Middle frontal gyrus (tissue), 1 donor: Measurements from ENCODE around the gene CHRNA7.

Source experiments
- DNase-seq: peaks from one replicate; pipeline ENCODE4 v3.0.0-alpha.2; 2015; ENCODE audit warnings: low spot score; ENCODE audit errors: extremely low spot score

CHRNA7 gene

DNA sequence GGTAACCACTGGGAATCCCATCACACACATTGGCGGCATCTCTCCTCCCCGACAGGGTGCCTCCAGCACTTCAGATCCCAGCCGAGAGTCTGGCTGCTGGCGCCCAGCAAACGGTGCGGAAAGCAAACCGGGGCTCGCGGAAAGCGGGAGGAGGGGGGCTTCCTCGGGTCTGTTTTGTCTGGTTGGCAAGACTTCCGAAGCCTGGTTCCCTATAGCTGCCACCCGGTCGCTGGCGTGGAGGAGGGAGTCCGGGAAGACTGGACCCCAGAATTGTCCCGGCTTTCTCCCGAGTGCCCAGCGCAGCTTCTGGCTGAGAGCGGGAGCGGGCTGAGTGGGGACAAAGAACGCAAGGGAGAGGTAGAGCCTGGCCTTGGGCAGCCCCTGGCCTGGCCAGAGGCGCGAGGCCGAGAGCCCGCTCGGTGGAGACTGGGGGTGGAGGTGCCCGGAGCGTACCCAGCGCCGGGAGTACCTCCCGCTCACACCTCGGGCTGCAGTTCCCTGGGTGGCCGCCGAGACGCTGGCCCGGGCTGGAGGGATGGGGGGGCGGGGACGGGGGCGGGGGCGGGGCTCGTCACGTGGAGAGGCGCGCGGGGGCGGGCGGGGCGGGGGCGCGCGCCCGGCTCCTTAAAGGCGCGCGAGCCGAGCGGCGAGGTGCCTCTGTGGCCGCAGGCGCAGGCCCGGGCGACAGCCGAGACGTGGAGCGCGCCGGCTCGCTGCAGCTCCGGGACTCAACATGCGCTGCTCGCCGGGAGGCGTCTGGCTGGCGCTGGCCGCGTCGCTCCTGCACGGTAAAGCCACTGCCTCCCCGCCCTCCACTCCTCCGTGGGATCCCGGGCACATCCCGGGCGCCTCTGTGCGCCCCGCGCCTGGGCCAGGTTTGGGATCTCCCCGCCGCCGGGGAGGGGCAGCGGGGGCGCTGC is at the start of gene CHRNA7:
TSS of gene CHRNA7 (plus strand) at position 654 of the 920 bp plus-strand sequence. CDS start at position 734, 80 bp downstream.
- no peak for DNase-seq

DNA sequence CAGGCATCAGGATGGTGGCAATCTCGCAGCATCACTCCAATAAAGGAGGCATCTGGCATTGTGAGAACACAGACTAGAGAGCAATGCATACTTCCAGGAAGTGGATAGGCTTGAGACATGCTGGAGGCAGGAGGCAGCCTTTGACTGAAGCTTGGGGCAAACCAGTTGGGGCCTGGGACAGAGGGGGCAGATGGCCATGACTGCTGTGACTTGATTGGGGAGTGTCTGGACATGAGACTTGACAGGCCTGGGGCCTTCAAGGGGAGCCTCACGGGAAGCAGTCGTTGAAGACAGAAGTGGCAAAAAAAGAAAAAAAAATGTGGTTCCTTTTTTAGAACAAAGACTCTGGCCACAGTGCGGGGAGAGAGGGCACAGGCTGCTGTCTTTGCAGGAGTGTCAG is 44.7 kb upstream of the CHRNA7 start:
- no peak for DNase-seq

DNA sequence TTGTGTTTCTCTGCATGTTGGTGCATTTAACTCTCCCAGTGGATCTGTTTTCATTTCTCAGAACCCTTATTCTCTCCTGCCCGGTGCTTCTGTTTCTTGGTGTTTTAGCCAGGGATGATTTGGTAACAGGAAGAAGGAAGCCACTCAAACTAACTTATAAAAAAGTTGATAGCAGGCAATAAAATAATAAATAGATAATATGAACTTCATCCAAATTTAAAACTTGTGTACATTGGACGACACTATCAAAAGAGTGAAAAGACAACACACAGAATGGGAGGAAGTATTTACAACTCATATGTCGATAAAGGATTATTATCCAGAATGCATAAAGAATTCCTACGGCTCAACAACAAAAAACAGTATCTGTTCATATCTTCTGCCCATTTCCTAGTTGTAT is 37.3 kb upstream of the CHRNA7 start:
- DNase-seq = no peak

DNA sequence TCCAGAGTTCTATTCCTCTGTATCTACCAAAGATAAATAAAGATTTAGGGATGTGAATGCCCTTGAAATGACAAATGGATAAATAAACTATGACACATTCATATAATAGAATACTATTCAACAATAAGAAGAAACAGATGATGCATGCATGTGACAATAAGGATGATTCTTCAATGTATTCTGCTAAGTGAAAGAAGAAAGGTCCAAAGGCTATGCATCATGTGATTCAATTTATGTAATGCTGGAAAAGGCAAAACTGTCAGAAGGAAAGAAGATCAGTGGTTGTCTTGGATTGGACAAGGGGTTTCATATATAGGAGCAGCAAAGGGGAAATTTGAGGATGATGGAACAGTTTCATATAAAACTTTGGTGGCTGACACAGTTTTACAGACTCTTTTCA is 32.6 kb upstream of the CHRNA7 start:
- DNase-seq = no peak

DNA sequence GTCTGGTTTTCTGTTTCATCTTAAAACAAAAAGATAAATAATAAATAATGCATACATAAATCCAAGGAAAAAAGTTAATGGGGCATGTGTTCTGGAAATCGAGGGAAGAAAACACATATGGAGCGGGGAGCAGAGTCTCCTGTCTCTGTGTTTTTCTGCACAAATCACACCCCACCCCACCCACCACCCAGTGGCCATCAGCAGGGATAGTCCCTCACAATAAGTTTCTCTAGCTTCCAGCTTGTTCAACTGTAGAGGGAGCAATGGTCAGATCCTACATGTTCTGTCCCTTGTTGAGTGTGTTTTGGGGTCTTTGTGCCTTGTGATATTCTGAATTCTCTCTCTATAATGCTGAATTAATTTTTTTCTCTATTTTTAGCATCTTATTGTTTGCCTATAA is 26.8 kb upstream of the CHRNA7 start:
- no peak for DNase-seq

DNA sequence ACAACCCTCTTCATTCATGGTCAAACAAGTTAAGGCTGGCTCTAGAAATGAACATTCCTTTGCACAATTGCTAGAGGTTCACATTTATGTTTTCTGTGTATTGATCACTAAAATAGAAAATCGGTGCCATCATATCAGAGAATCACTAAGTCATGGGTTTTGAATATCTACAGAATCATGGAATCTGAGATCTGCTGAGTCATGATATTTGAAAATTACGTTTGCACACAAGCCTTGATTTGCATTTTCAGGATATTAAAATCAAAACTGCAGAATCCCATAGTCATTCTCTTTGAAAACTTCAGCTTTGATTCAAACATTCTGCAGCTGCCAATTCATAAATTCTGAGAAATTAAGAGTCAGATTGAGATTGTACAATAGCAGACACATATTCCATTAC is 26.1 kb upstream of the CHRNA7 start:
- DNase-seq = no peak

DNA sequence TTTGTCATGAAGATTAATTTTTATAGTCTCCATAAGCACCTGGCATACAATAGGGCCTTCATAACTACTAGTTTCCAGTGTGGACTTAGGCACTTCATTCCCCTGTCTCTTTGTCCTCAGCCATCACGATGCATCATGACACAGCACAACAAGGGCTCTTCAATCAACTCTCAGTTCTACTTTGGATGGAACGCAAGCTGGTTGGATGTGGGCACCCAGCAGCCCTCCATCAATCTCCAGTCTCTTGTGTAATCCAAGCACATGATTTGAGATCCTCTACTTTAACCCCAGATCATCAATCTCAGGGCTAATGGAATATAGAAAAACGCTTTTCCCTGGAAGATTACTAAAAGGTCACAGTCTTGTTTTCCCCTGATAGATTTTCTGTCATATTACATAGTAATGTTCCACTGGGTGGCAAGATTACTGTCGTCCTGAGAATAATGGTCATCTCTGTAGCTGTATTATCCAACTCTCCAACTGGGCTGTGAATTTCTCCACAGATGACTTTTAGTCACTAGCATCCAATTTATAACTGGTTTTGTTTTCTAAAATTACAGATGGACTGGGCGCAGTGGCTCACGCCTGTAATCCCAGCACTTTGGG is 22.9 kb upstream of the CHRNA7 start:
- no peak for DNase-seq

DNA sequence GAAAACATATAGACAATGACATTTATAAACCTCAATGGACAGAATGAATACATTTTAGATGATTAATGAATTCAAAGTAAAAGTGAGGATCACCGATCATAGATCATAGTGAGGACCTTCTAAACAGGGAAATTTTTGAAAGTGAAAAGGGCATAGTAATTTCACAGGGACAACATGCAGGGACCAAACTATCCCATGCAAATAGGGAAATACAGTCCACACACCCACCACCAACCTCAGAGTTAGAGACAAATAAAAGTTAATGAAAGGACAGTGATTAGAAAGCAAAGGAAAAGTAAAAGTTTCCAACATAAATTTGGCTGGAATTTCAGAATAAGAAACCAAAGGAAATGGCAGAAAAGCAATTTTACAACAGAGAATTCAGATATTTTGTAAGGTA is 15.4 kb upstream of the CHRNA7 start:
- no peak for DNase-seq

DNA sequence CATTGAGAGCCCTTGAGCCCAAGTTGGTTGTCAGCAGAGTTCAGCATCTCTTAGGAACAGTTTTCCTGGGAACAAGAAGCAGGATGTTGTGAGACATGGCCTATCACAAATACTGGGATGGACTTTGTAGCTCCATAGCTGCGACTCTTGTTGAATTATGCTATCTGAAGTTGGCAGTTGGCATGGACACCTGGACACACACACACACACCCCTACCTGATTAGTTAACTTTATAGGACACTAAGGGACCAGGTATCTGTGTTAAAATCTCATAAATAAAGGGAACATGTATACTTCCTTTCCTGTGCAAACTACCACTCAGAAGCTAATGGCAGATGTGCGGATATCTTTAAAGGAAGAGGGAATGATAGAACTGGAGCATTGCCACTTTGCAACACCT is 10.2 kb upstream of the CHRNA7 start:
- DNase-seq = no peak

DNA sequence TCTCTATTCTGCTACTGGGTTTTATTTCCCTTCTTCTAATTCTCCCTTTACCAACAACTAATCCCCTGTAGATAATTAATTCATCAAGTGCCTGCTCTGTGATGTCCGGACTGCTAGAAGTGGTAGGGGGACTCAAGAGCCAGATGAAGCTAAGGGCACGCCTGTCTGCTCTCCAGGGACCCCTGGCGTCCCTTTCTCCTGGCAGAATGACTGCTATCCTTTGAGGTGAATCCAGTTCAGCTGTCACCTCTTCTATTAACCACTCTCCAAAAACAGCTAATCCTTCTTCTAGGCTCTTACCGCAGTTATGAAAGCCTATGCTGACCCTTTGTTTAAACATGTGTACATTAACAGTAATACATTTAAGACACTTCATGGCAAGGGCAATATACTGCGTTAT is 1.4 kb upstream of the CHRNA7 start:
- DNase-seq = no peak

DNA sequence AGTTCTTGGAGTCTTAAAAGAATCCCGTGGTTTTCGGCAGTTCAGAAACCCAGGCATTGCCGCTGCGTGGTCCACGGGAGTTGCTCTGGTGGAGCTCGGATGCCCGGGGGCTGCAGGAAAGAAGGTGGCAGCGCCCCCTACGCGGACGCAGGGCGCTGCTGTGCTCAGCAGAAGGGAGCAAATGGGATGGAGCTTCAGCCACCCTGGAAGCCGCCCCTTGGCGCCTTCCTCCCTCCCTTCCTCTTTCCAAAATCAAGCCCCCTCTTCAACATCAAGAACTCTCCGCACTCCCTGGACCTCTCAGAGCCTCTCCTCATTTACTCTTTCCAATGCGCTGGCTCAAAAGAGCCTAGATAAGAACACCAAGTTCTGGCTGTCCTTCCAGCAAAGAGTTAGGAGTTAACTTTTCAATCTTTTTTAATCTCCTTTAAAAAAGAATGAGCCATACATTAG is 880 bp upstream of the CHRNA7 start:
- DNase-seq = no peak

DNA sequence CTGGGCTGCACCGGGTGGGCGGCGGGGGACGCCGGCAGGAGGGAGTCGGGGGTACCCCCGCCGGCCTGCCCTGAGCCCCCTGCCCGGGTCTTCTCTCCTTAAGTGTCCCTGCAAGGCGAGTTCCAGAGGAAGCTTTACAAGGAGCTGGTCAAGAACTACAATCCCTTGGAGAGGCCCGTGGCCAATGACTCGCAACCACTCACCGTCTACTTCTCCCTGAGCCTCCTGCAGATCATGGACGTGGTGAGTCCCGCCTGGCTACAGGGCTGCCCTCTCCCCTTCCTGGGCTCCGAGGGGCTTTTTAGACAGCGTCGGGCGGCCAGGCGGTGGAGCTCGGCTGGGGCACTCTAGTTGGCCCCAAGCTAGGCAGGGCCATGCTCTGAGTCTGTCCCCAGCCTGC is 480 bp downstream of the CHRNA7 start:
- DNase-seq = no peak

DNA sequence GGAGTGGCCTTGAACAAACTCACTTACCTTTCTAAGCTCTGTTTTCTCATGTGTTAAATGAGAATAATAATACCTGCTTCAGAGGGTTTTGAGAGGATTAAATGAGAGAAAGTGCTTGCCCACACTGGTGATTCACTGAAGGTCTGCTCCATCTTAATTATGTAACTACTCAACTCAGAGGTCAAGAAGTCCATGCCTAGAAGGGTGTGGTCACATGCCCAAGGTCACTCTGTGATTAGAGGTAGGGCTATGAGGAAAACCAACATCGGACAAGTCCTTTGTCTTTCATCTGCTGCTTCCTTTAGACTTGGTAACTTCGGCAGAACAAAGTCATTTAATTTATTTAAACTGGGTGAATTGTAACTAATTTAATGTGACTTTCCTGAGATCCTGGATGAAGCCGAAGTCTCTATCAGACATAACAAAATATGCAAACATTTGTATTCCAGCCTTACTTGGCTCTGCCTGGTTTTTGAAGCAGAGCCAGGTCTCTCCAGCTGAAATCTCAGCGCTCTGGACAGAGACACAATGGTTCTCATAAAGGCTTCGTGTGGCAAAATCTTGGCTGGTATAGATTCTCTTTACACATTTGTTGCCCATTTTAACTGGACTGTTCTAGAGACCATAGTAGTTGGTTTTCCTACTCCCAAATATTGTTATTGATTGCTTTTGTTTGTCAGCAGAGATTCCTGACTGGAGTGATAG is 3.0 kb downstream of the CHRNA7 start:
- DNase-seq = no peak

DNA sequence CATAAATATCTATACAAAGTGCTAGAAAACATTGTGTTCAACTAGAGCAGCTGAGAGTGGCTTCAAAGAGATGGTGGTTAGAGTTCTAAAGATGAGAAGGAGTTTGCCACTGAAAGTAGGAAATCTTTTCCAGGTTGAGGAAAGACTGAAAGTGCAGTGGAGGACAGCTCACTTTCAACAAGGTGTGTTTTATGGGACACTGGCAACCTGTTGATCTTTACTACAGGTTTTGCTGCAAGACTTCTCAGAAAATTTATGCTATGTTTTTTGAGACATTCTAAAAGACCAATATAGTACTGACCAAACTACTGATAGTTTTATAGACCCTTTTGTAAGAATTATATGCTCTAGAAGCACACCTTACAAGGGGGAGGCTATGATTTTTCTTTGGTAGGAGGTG is 3.8 kb downstream of the CHRNA7 start:
- DNase-seq = no peak

DNA sequence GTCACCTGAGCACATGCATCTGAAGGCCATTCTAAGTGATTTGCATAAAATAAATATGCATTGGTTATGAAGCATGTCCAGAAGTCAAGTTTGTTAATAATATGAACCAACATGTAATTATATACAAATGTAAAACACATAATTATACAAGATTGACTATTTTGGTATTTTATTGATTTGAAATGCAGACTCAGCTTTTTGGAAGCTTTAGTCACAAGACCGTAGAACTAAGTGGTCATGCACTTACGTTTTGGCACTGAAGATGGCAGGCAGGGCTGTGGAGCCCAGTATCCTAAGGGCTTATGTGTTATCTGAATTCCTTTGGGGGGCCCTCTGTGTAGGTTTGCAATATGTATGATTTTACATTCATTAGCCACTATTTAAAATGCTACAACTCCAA is 5.0 kb downstream of the CHRNA7 start:
- no peak for DNase-seq

DNA sequence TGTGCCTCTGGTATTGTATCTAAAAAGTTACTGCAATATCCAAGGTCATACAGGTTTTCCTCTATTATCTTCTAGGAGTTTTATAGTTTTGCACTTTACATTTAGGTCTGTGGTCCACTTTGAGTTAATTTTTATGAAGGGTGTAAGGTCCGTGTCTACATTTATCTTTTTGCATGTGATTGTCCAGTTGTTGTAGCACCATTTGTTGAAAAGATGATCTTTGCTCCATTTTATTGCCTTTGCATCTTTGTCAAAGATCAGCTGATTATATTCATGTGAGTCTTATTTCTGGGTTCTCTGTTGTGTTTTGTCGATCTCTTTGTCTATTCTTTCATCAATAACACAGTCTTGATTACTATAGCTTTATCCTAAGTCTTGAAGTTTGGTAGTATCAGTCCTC is 6.7 kb downstream of the CHRNA7 start:
- DNase-seq = no peak

DNA sequence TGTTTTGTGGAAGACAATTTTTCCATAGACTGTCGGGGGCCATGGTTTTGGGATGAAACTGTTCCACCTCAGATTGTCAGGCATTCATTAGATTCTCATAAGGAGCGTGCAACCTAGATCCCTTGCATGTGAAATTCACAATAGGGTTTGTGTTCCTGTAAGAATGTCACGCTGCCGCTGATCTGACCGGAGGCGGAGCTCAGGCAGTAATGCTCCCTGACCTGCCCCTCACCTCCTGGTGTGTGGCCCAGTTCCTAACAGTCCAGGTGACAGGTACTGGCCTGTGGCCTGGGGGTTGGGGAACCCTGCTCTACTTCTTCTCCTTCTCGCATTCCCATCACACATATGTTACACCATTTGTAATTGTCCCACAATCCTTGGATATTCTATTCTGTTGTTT is 11.0 kb downstream of the CHRNA7 start:
- DNase-seq = no peak

DNA sequence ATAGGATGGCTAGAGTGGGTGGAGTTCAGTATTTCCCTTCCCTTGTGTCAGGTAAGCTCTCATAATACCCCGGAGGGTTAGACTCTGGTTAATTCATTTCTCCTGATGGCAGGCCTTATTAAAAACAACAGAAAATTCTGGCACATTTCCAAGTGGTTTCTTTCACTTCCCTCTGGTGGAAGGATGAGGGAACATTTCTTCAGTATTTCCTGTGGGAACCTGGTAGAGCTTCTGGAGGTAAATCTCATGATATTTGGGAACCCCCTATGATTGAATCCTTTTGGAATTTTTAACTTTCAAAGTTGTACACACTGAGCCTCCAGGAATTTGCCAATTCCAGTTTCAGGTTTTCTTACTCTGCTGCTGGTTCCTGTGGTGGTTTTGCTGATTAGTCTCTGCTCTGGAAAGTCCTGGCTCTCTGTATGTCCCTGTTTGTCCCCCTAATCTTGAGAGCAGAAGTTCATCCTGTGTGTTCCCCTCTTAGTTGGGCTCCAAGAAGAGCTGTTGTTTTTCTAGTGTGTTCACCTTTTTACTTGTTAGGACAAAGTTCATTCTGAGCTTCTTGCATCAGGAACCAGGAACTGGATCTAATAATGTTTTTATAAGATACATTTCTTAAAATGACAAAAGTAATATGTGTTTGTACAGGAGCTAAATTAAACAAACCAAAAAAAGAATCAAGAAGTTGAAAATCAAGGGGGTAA is 12.1 kb downstream of the CHRNA7 start:
- no peak for DNase-seq

DNA sequence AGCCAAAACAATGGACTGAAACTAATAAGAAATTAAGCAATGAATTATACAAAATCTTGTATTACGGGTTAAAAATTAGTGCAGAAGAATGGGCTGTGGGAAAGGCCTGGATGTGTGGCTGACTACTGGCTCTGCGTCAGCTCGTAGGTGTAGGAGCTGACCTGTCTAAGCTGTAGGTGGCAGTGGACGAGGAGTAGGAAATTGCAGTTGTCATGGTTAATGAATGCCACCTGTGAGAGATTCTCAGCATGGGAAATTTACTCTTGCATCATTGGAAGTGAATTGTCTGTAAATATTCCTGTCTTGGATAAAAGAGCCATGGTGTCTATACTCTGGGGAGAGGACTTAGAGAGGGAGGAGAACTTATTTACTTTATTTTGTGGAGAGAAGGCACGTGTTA is 23.4 kb downstream of the CHRNA7 start:
- no peak for DNase-seq

DNA sequence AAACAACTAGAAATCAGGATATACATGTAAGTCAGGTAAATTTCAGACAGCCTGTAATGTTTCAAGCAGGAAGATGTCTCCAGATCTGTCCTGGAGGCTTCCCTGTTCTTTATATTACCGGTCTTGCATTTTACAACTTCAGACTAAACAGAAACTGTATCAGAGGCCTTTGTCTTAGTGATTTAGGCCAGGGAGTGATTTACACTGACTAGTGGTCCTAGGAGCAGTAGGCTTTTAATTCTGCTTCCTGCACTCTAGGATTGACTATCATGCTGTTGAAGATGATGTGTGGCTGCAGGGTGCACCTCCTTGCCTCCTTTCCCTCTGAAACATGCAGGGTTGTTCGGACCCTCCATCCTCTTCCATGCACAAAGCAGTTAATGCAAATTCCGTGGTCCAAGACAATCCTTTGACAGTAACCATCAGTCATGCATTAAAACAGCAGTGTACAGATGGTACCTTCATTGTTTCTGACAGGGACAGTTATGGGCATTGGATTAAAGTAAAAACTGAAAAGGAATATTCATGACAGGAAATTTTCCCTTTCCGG is 27.6 kb downstream of the CHRNA7 start:
- DNase-seq = no peak

DNA sequence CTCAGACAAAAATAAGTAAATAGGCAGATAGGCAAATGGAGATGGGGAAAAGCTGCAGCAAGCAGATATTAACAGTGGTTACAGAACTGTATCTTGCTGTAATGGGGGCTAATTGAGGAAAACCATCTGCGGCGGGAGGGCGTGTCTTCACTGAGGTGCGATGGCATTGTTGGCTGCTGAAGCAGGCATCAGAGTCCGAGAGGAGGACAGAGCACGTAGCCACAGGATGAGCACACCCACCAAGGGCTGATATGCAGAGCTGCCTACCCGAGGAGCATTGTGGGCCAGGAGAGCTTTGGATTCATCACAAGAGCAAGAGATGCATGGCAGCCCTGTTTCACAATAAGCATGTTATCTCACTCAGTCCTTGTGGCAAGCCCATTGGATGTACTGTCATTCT is 30.4 kb downstream of the CHRNA7 start:
- DNase-seq = no peak
